NCI-H2107 treated with DMSO at 0.1 percent for 48 hours (cell line): ENCODE data around the gene NOX4.
"Not testable (repeated sequence)": the region's sequence is repeated elsewhere in the genome, so short reads cannot be mapped to it uniquely, and the experiment has no call there.

Source experiments
- DNase-seq: peaks from one replicate; lab custom pipeline; 2025; ENCODE audit not compliant: unreplicated experiment; lab: John Stamatoyannopoulos, UW

The NOX4 gene

DNA sequence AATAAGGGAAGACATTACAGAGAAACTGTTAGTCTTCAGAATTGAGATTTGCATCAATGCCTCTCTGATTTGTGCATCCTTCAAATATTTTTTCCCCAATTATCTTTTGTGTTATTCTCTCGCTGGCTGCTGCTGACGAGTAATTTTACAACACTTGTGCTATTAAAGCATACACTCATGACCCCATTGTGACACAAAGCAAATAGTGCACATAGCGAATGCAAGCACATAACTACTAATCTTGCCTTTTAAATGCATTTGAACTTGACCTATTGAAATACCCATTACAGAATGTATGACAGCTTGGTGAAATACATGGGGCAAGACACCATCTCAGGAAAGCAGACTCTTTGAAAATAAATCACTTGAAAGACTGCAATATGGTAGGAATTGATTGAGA is 180.6 kb downstream of the NOX4 start:
- DNase-seq, result not testable (repeated sequence)

DNA sequence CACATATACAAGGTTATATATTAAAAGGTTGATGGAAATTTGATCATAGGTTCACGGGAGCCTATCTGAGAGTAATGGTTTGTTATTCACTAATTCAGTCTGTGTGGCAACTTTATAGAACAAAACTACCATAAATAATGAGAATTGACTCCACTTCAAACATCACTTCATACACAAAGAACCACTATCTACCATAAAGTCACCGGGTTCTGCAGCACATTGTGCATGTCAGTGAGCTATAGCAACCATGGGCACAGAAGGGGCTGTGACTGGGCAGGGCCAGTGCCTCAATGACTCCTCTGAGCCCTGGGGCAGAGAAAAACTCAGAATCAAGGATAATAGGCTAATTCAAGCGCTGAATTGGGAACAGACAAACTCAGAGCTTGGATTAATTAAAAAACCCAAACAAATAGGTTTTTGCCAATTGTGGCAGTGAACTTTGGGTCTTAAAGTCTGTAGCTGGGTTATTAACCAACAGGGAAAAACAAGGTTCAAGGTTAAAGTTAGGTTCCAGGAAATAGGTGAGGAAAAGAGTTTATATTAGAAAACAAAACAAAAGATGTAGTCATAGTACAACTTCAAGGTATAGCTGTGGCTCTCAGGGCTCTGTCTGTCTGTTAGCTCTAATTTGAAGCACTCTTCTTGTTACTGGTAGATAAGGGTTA is 181.7 kb downstream of the NOX4 start:
- not testable (repeated sequence) for DNase-seq

DNA sequence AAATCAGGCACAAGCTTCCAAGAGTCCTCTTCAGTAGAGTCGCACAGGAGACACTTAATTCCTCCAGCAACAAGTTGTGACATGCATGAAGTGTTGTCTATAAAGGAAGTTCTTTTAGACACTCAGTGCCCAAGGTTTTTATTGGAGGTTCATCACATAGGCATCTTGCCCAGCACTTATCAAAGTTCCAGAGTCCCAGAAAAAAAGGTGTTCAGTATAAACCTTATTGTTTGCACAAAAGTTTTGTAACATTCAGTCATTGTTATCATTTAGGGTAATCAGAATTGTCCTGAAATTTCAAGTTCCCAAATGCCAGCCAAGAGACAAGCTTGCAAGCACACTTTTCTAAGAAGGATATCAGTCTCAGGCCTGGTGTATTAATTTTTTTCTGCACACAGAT is 182.9 kb downstream of the NOX4 start:
- DNase-seq, result not testable (repeated sequence)

- not testable (repeated sequence) for DNase-seq
Measured at GRCh38 chr11:89303029-89303428, 188.1 kb downstream of the NOX4 start.

- DNase-seq, result not testable (repeated sequence)
Measured at GRCh38 chr11:89295023-89295422, 196.2 kb downstream of the NOX4 start.

- DNase-seq, result no peak
Measured at GRCh38 chr11:89293965-89294679, 197.1 kb downstream of the NOX4 start.

- not testable (repeated sequence) for DNase-seq
Measured at GRCh38 chr11:89288004-89288403, 203.2 kb downstream of the NOX4 start.

DNA sequence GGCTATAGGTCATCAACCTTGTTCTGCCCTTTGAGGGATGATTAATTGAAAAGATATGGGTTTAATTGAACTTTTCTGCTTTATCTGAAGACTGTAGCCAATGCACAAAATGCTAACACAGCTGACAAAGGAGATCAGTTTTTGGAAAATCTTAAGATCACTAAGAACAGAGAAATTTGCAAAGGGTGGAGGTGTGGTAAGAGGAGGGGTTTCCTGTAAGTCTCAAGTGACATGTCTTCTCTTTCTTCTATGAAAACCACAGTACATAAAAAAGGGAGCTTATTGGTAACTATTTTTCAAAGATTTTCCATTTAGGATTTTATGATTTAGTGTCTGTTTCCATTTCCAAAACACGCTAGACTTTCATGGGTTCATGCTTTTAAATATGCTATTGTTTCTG is 204.6 kb downstream of the NOX4 start:
- not testable (repeated sequence) for DNase-seq

DNA sequence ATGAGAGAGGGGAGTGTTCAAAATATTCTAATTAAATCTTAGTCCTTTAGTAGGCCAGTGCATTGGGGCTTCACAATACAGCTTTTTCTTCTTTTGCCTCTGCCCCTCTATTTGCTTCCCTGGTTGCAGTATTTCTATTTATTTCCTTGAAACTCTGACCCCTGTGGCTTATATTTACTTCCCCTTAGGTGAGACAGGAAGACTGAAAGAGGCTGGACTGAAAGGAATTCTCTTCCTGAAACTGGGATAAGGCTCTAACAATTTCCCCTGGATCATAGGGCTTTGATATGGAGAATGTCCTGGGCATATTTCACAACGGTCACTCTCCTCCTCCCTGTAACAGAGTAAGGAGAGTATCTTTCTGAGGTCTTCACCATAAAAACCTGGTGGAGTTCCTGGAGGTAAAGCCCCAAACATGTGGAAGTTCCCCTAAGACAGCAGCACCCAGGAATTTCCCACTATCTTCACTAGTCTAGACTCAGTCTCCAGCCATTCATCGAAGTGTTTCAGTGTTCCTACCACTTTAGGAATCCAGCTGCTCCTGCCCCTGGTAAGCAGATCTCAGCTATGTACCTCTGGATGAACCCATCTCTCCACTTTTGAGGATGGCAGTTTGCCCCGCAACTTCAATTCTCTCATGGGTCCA is 210.0 kb downstream of the NOX4 start:
- DNase-seq, result not testable (repeated sequence)

DNA sequence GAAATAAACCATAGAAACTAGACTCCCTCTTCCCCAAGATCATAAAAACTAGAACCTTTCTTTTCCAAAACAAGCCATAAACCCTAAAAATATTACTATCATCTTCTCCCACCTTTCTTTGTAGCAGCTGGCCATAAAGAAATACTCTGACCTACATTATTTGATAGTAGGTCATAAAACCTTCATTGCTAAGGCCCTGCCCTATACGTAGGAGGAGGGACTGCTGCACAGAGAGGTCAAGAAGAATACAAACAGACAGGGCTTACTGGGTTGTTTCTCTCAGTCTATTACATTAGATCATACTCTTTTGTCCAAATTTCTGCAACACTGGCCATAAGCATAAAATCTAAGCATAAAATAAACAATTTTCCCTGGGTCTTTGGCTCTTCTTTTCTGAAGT is 212.0 kb downstream of the NOX4 start:
- no peak for DNase-seq

DNA sequence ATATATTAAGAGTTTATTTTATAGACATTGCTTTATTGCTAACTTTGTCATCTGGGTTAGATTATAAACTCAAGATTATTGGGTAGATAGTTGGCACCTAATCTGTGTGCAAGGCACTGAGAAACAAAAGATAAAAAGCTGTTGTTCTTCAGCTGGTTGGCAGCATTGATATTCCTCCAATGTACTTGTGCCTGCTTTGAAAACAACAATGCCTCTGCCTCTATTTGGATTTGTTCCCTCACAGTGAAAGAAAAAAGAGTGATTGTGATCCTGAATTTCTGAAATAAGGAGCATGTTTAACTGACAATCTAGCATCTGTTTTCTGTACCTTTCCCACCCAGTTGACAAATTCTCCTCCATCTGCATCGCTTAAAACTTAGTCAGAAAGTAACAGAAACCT is 215.2 kb downstream of the NOX4 start:
- DNase-seq, result no peak
